HFFc6 (cell line): ENCODE measurements around the gene SV2B. TPM values are rescaled to one million over a fixed set of nuclear protein-coding genes. Genes with fewer than 3 reads are reported as not detected.

Experiments used
- DNase-seq: peaks from one replicate; pipeline ENCODE4 v3.0.0-alpha.2; 2018
- H3K27ac Mint-ChIP-seq: 2 replicates; pipeline ENCODE4 v1.8.0; 2020; ENCODE audit warnings: mild to moderate bottlenecking, mixed read lengths
- H3K27me3 Mint-ChIP-seq: 2 replicates; pipeline ENCODE4 v1.8.0; 2021; ENCODE audit warnings: mild to moderate bottlenecking, moderate library complexity, mixed read lengths; ENCODE audit not compliant: insufficient read depth
- H3K36me3 Mint-ChIP-seq: 2 replicates; pipeline ENCODE4 v1.8.0; 2021; ENCODE audit warnings: low read depth, mixed read lengths
- H3K4me1 Mint-ChIP-seq: 2 replicates; pipeline ENCODE4 v1.8.0; 2020; ENCODE audit warnings: low read depth, mixed read lengths
- H3K4me3 Mint-ChIP-seq: 2 replicates; pipeline ENCODE4 v1.8.0; 2020; ENCODE audit warnings: mild to moderate bottlenecking, moderate library complexity, mixed read lengths
- H3K9me3 Mint-ChIP-seq: 2 replicates; pipeline ENCODE4 v1.8.0; 2020; ENCODE audit warnings: mild to moderate bottlenecking, mixed read lengths
- CTCF ChIP-seq: fragments of 200-600 bp; sonication (generic); IDR thresholded peaks from 2 replicates; pipeline ENCODE4 v1.5.0; 2021; ENCODE audit warnings: antibody characterized with exemption, mild to moderate bottlenecking
- total RNA-seq, 6 experiments: library from RNA; stranded (reverse); fragmentation: NEBNext Ultra II Directional; extraction: Animal tissue kit (Norgen Biotek cat#: 25700); gene quantifications; 2 replicates in 1 of 6; 3 replicates in 5 of 6; pipeline ENCODE4 v1.2.3, GENCODE V29; 2021

The SV2B gene
- total RNA-seq, 6 experiments from 2014 or later = not detected

- no peak for DNase-seq
- H3K27me3 Mint-ChIP-seq = peaks cover 2% of the 10 kb centered on the region; the same call in 1 of the 2 replicates
Measured at GRCh38 chr15:91238644-91239425, 138.8 kb downstream of the SV2B start.

GRCh38 chr15:91243826-91244225 is 143.8 kb downstream of the SV2B start:
- Mint-ChIP-seq H3K27me3 (no peaks in the 10 kb centered on the region; the same call in 1 of the 2 replicates), H3K36me3 (no peaks in the 10 kb centered on the region)

More at GRCh38 chr15:91238644-91239425, 138.8 kb downstream of the SV2B start:
- Mint-ChIP-seq H3K4me3 (no peak overlapping the region), H3K36me3 (no peaks in the 10 kb centered on the region), H3K4me1 (no peaks in the 10 kb centered on the region), H3K9me3 (peaks cover 8% of the 10 kb centered on the region; the same call in 1 of the 2 replicates), H3K27ac (no peak overlapping the region)
- no peak for TF ChIP-seq CTCF

GRCh38 chr15:91244919-91245318 is 144.9 kb downstream of the SV2B start:
- TF ChIP-seq CTCF = no peak
- Mint-ChIP-seq H3K27me3 (no peaks in the 10 kb centered on the region; the same call in 1 of the 2 replicates), H3K4me3 (no peak overlapping the region), H3K36me3 (no peaks in the 10 kb centered on the region), H3K4me1 (no peaks in the 10 kb centered on the region), H3K9me3 (no peaks in the 10 kb centered on the region), H3K27ac (no peak overlapping the region)
- DNase-seq = no peak

More at GRCh38 chr15:91243826-91244225, 143.8 kb downstream of the SV2B start:
- no peak overlapping the region for H3K4me3 Mint-ChIP-seq
- H3K27ac Mint-ChIP-seq = no peak overlapping the region
- no peak for TF ChIP-seq CTCF
- H3K4me1 Mint-ChIP-seq = no peaks in the 10 kb centered on the region
- DNase-seq = no peak
- H3K9me3 Mint-ChIP-seq = no peaks in the 10 kb centered on the region

DNA sequence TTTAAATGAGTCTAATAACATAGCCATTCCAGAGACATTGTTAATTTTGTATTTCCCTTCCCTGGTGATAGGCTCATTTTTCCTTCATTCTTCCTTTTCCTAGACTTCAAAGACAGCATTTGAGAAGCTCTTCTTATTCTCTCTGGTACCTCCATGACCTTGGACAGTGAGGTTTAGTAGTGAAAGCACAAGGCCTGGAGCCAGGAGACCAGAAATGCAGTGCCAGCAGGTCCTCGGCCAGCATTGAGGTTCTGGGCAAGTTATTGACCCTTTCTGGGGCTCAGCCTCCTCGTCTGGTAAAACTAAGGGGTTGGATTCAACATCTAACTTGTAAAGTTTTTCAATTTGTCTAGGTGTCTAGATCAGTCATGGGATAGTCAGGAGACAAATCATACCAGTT is 146.9 kb downstream of the SV2B start:
- Mint-ChIP-seq H3K27ac (no peak overlapping the region), H3K4me3 (no peak overlapping the region), H3K36me3 (no peaks in the 10 kb centered on the region), H3K27me3 (no peaks in the 10 kb centered on the region; the same call in 1 of the 2 replicates), H3K4me1 (no peaks in the 10 kb centered on the region), H3K9me3 (no peaks in the 10 kb centered on the region)
- DNase-seq = no peak
- TF ChIP-seq CTCF = no peak

DNA sequence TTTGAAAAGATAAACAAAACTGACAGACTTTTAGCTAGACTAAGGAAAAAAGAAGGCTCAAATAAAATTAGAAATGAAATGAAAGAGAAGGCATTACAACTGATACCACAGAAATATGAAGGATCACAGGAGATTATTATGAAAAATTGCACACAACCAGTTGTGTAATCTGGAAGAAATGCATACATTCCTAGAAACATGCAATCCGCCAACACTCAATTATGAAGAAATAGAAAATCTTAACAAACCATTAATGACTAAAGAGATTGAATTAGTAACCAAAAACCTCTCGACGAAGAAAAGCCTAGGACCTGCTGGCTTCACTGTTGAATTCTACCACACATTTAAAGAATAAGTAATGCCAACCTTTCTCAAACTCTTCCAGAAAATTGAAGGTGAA is 149.5 kb downstream of the SV2B start:
- DNase-seq = no peak
- no peaks in the 10 kb centered on the region for H3K9me3 Mint-ChIP-seq
- no peak for TF ChIP-seq CTCF
- no peak overlapping the region for H3K27ac Mint-ChIP-seq
- H3K27me3 Mint-ChIP-seq = no peaks in the 10 kb centered on the region; the same call in 1 of the 2 replicates
- H3K36me3 Mint-ChIP-seq = no peaks in the 10 kb centered on the region
- no peak overlapping the region for H3K4me3 Mint-ChIP-seq
- no peaks in the 10 kb centered on the region for H3K4me1 Mint-ChIP-seq
